H1 (cell line): ENCODE data around the gene CAMTA1. TPM values are rescaled to one million over a fixed set of nuclear protein-coding genes. Genes with fewer than 3 reads are reported as not detected.

ENCODE experiments used
- EGR1 ChIP-seq: IDR thresholded peaks from 2 replicates; pipeline ENCODE4 v1.6.1; 2011; ENCODE audit warnings: low read depth, low read length, borderline replicate concordance
- KDM5A ChIP-seq: fragments of 200-600 bp; IDR thresholded peaks from 2 replicates; pipeline ENCODE4 v1.7.1; 2012; ENCODE audit warnings: mild to moderate bottlenecking, low read length, inconsistent platforms, mixed read lengths
- NRF1 ChIP-seq: IDR thresholded peaks from 2 replicates; pipeline ENCODE4 v1.6.1; 2011; ENCODE audit warnings: mild to moderate bottlenecking, low read depth, low read length, improper control_type of control experiment
- YY1 ChIP-seq: IDR thresholded peaks from 2 replicates; pipeline ENCODE4 v1.6.1; 2011; ENCODE audit warnings: low read depth, mild to moderate bottlenecking, low read length
- ZNF274 ChIP-seq: IDR thresholded peaks from 2 replicates; pipeline ENCODE4 v1.7.0; 2012; ENCODE audit warnings: low read length, borderline replicate concordance; ENCODE audit errors: extremely low read depth
- polyA plus RNA-seq, 7 experiments: library from polyadenylated mRNA; depleted of rRNA in 3 of 7; stranded (reverse) in 5 of 7; unstranded in 2 of 7; fragments of >200 nt in 5 of 7; fragments of 200-250 nt in 2 of 7; gene quantifications; 1 replicate in 5 of 7; 2 replicates in 1 of 7; 4 replicates in 1 of 7; pipeline versions ENCODE4 v1.2.1 to v1.2.3, GENCODE V29; 2011 to 2013; ENCODE audit warnings: missing spikeins in 2 of 7, mixed read lengths in 2 of 7
- total RNA-seq: library from RNA; stranded (reverse); fragmentation: NEBNext Ultra II Directional; extraction: Animal tissue kit (Norgen Biotek cat#: 25700); gene quantifications from 2 replicates; pipeline ENCODE4 v1.2.1, GENCODE V29; 2021

The CAMTA1 gene
- total and polyA plus RNA-seq, 2 of the 8 experiments (the other 6 are each of a cell fraction or from before 2014, with no cell fraction given) = 65.0 to 119 TPM

- TF ChIP-seq KDM5A = no peak
- TF ChIP-seq EGR1 = no peak
- TF ChIP-seq ZNF274 = no peak
- no peak for TF ChIP-seq YY1
- TF ChIP-seq NRF1 = no peak
These were observed 447.4 kb downstream of the CAMTA1 start (continued) for GRCh38 chr1:7232441-7233236.
